H9 (cell line): ENCODE results near the gene PRR14. TPM values are rescaled to one million over a fixed set of nuclear protein-coding genes. Genes with fewer than 3 reads are reported as not detected.

Experiments
- DNase-seq: peaks from one replicate; pipeline ENCODE4 v3.0.0-alpha.2; 2017
- H2AFZ ChIP-seq: one replicate; pipeline ENCODE4 v1.6.1; 2013; ENCODE audit warnings: mild to moderate bottlenecking, low read length, control low read depth, moderate library complexity
- H2AK5ac ChIP-seq: 2 replicates; pipeline ENCODE4 v1.6.1; 2013; ENCODE audit warnings: low read length, control low read depth, mixed read lengths; ENCODE audit not compliant: insufficient read length
- H2BK120ac ChIP-seq: one replicate; pipeline ENCODE4 v1.6.1; 2013; ENCODE audit warnings: low read depth, mild to moderate bottlenecking, low read length, control low read depth, inconsistent platforms; ENCODE audit not compliant: poor library complexity, severe bottlenecking
- H2BK12ac ChIP-seq: 2 replicates; pipeline ENCODE4 v1.6.1; 2013; ENCODE audit warnings: low read length, control low read depth, mixed read lengths, low read depth; ENCODE audit not compliant: insufficient read length
- H2BK15ac ChIP-seq: 2 replicates; pipeline ENCODE4 v1.6.1; 2013; ENCODE audit warnings: low read depth, low read length, control low read depth
- H2BK20ac ChIP-seq: one replicate; pipeline ENCODE4 v1.6.1; 2013; ENCODE audit warnings: low read depth, mild to moderate bottlenecking, low read length, control low read depth, inconsistent platforms; ENCODE audit not compliant: poor library complexity, severe bottlenecking
- H2BK5ac ChIP-seq: 2 replicates; pipeline ENCODE4 v1.6.1; 2013; ENCODE audit warnings: low read length, control low read depth, mixed read lengths; ENCODE audit not compliant: insufficient read length
- H3K14ac ChIP-seq: 2 replicates; pipeline ENCODE4 v1.6.1; 2013; ENCODE audit warnings: low read length, control low read depth; ENCODE audit not compliant: insufficient read depth
- H3K18ac ChIP-seq: 2 replicates; pipeline ENCODE4 v1.6.1; 2013; ENCODE audit warnings: low read depth, mild to moderate bottlenecking, mixed read lengths, low read length, control low read depth; ENCODE audit not compliant: insufficient read length
- H3K23ac ChIP-seq: 2 replicates; pipeline ENCODE4 v1.6.1; 2013; ENCODE audit warnings: low read length, control low read depth, mixed read lengths, low read depth; ENCODE audit not compliant: insufficient read length
- H3K23me2 ChIP-seq: 2 replicates; pipeline ENCODE4 v1.6.1; 2013; ENCODE audit warnings: low read depth, mild to moderate bottlenecking, mixed read lengths, low read length, control low read depth; ENCODE audit not compliant: insufficient read length, poor library complexity, severe bottlenecking
- H3K27ac ChIP-seq: 2 replicates; pipeline ENCODE4 v1.5.1; 2013; ENCODE audit warnings: low read length, control low read depth, mixed read lengths, low read depth; ENCODE audit not compliant: insufficient read length
- H3K27me3 ChIP-seq: 2 replicates; pipeline ENCODE4 v1.6.1; 2013; ENCODE audit warnings: low read length, control low read depth, inconsistent platforms; ENCODE audit not compliant: insufficient read depth
- H3K4ac ChIP-seq: 2 replicates; pipeline ENCODE4 v1.6.1; 2013; ENCODE audit warnings: low read depth, mild to moderate bottlenecking, control low read depth, inconsistent platforms, low read length, moderate library complexity
- H3K4me1 ChIP-seq: 2 replicates; pipeline ENCODE4 v1.6.1; 2013; ENCODE audit warnings: low read length, control low read depth, inconsistent platforms; ENCODE audit not compliant: insufficient read depth
- H3K4me2 ChIP-seq: 2 replicates; pipeline ENCODE4 v1.6.1; 2013; ENCODE audit warnings: low read length, control low read depth, mixed read lengths; ENCODE audit not compliant: insufficient read length, insufficient read depth
- H3K56ac ChIP-seq: 2 replicates; pipeline ENCODE4 v1.6.1; 2013; ENCODE audit warnings: low read depth, mild to moderate bottlenecking, mixed read lengths, low read length, control low read depth; ENCODE audit not compliant: insufficient read length
- H3K79me1 ChIP-seq: 2 replicates; pipeline ENCODE4 v1.6.1; 2013; ENCODE audit warnings: low read depth, mild to moderate bottlenecking, moderate library complexity, low read length, control low read depth, inconsistent platforms; ENCODE audit not compliant: insufficient read depth, poor library complexity, severe bottlenecking
- H3K79me2 ChIP-seq: 2 replicates; pipeline ENCODE4 v1.6.1; 2013; ENCODE audit warnings: low read length, control low read depth, inconsistent platforms; ENCODE audit not compliant: insufficient read depth
- H3K9ac ChIP-seq: 2 replicates; pipeline ENCODE4 v1.6.1; 2013; ENCODE audit warnings: low read length, control low read depth, mixed read lengths; ENCODE audit not compliant: insufficient read length; ENCODE audit errors: extremely low read depth
- H3K9me3 ChIP-seq: one replicate; pipeline ENCODE4 v1.6.1; 2013; ENCODE audit warnings: low read depth, low read length, inconsistent platforms; ENCODE audit not compliant: control insufficient read depth
- H3T11ph ChIP-seq: one replicate; pipeline ENCODE4 v1.6.1; 2013; ENCODE audit warnings: mild to moderate bottlenecking, low read length, control low read depth, inconsistent platforms
- H4K20me1 ChIP-seq: one replicate; pipeline ENCODE4 v1.6.1; 2013; ENCODE audit not compliant: control insufficient read depth, insufficient read length, insufficient read depth
- H4K5ac ChIP-seq: 2 replicates; pipeline ENCODE4 v1.6.1; 2013; ENCODE audit warnings: low read depth, mild to moderate bottlenecking, mixed read lengths, low read length, control low read depth; ENCODE audit not compliant: insufficient read length
- H4K8ac ChIP-seq: replicated peaks from 2 replicates; pipeline ENCODE4 v1.6.1; 2013; ENCODE audit warnings: low read length, control low read depth, mixed read lengths, low read depth; ENCODE audit not compliant: insufficient read length
- H4K91ac ChIP-seq: 2 replicates; pipeline ENCODE4 v1.6.1; 2013; ENCODE audit warnings: low read depth, mild to moderate bottlenecking, moderate library complexity, mixed read lengths, low read length, control low read depth; ENCODE audit not compliant: insufficient read length
- H3K27ac Mint-ChIP-seq, 3 experiments: 2 replicates in 2 of 3; 3 replicates in 1 of 3; pipeline ENCODE4 v1.8.0; 2020 to 2021; ENCODE audit warnings: mixed read lengths in 3 of 3, mild to moderate bottlenecking in 1 of 3, moderate library complexity in 1 of 3
- H3K27me3 Mint-ChIP-seq: 2 replicates; pipeline ENCODE4 v1.8.0; 2021; ENCODE audit warnings: low read depth, mild to moderate bottlenecking, moderate library complexity, mixed read lengths
- H3K36me3 Mint-ChIP-seq, 3 experiments: 2 replicates in 2 of 3; 3 replicates in 1 of 3; pipeline ENCODE4 v1.8.0; 2020 to 2021; ENCODE audit warnings: low read depth in 3 of 3, mixed read lengths in 3 of 3; ENCODE audit not compliant: insufficient read depth in 1 of 3
- H3K4me1 Mint-ChIP-seq, 2 experiments: 2 replicates each; pipeline ENCODE4 v1.8.0; 2020; ENCODE audit warnings: mixed read lengths in 2 of 2
- H3K4me3 Mint-ChIP-seq, 2 experiments: 2 replicates in 1 of 2; 3 replicates in 1 of 2; pipeline ENCODE4 v1.8.0; 2020 to 2021; ENCODE audit warnings: mild to moderate bottlenecking in 2 of 2, mixed read lengths in 2 of 2, moderate library complexity in 1 of 2
- H3K9me3 Mint-ChIP-seq, 2 experiments: 2 replicates in 1 of 2; 3 replicates in 1 of 2; pipeline ENCODE4 v1.8.0; 2020; ENCODE audit warnings: mild to moderate bottlenecking in 2 of 2, mixed read lengths in 2 of 2, moderate library complexity in 1 of 2
- CTCF ChIP-seq: fragments of 200-600 bp; sonication (generic); conservative IDR thresholded peaks from 3 replicates; pipeline ENCODE4 v1.8.0; 2021; ENCODE audit warnings: antibody characterized with exemption, mild to moderate bottlenecking
- WGBS: extraction: QIAGEN DNeasy Blood & Tissue Kit; methylation state at CpG from one replicate; pipeline ENCODE4 v1.1.7; 2013; ENCODE audit warnings: missing lambda C conversion rate, low lambda C conversion rate, mixed read lengths; ENCODE audit not compliant: insufficient read length; ENCODE audit errors: extremely low coverage; 5-methylcytosine and 5-hydroxymethylcytosine counted together
- total RNA-seq: library from RNA; stranded (reverse); gene quantifications from 2 replicates; pipeline ENCODE4 v1.2.1, GENCODE V29; 2021

PRR14 gene
- total RNA-seq, 1 experiment from 2014 or later: 11.6 TPM

GRCh38 chr16:30621765-30622164, 29.0 kb upstream of the PRR14 start:
- no peaks in the 10 kb centered on the region for H3K79me1 ChIP-seq
- H2BK20ac ChIP-seq: no peak overlapping the region
- H3K9me3 ChIP-seq: no peaks in the 10 kb centered on the region
- no peaks in the 10 kb centered on the region for H4K20me1 ChIP-seq
- no CpG with 5 or more reads among the region's 5 CpGs for WGBS
- H3K4me3 Mint-ChIP-seq: no peak overlapping the region
- H4K5ac ChIP-seq: no peak overlapping the region
- H3K18ac ChIP-seq: no peak overlapping the region
- no peaks in the 10 kb centered on the region for H3K23me2 ChIP-seq
- H2AFZ ChIP-seq: no peak overlapping the region
- H3K4ac ChIP-seq: no peak overlapping the region
- no peak for TF ChIP-seq CTCF
- H3K36me3 Mint-ChIP-seq: no peaks in the 10 kb centered on the region
- no peaks in the 10 kb centered on the region for H3K4me1 ChIP-seq
- H3K14ac ChIP-seq: no peak overlapping the region
- no peaks in the 10 kb centered on the region; a peak in 1 of 5 replicates for H3K9me3 Mint-ChIP-seq
- no peak overlapping the region for H3K56ac ChIP-seq
- no peak overlapping the region for H2BK120ac ChIP-seq
- DNase-seq: no peak
- peaks cover 22% of the 10 kb centered on the region for H3K27me3 Mint-ChIP-seq
- no peaks in the 10 kb centered on the region for H3K27me3 ChIP-seq
- H3K4me2 ChIP-seq: no peak overlapping the region
- no peak overlapping the region for H3K9ac ChIP-seq
- H2AK5ac ChIP-seq: no peak overlapping the region
- no peak overlapping the region for H4K91ac ChIP-seq
- H2BK15ac ChIP-seq: no peak overlapping the region
- no peak overlapping the region for H4K8ac ChIP-seq
- no peaks in the 10 kb centered on the region for H3K79me2 ChIP-seq
- H3K27ac Mint-ChIP-seq: no peak overlapping the region
- H2BK5ac ChIP-seq: no peak overlapping the region
- peaks cover 12 to 13% of the 10 kb centered on the region in 2 experiments for H3K4me1 Mint-ChIP-seq
- H2BK12ac ChIP-seq: no peak overlapping the region
- no peak overlapping the region for H3K27ac ChIP-seq
- no peak overlapping the region for H3T11ph ChIP-seq
- H3K23ac ChIP-seq: no peak overlapping the region
